MG63 (cell line): ENCODE measurements around the gene TMEM184A. TPM values are rescaled to one million over a fixed set of nuclear protein-coding genes. Genes with fewer than 3 reads are reported as not detected.

Experiments
- DNase-seq: peaks from one replicate; pipeline ENCODE4 v3.0.0-alpha.2; 2020
- H3K27me3 ChIP-seq: fragments of 250-450 bp; sonication (Bioruptor Pico); 2 replicates; pipeline ENCODE4 v1.5.1; 2020; ENCODE audit warnings: mild to moderate bottlenecking, moderate library complexity
- H3K36me3 ChIP-seq: fragments of 250-450 bp; sonication (Bioruptor Pico); 2 replicates; pipeline ENCODE4 v1.5.1; 2020; ENCODE audit warnings: mild to moderate bottlenecking, moderate library complexity
- H3K4me3 ChIP-seq: fragments of 250-450 bp; sonication (Bioruptor Pico); 2 replicates; pipeline ENCODE4 v1.5.1; 2020; ENCODE audit warnings: mild to moderate bottlenecking, moderate library complexity
- H3K9me3 ChIP-seq: fragments of 250-450 bp; sonication (Bioruptor Pico); 2 replicates; pipeline ENCODE4 v1.5.1; 2020; ENCODE audit warnings: mild to moderate bottlenecking, moderate library complexity
- total RNA-seq: library from RNA; depleted of rRNA; stranded (reverse); fragments of >200 nt; shearing (Covaris generic); gene quantifications from 2 replicates; pipeline ENCODE4 v1.2.3, GENCODE V29; 2014; ENCODE audit warnings: low replicate concordance; rRNA removed

The TMEM184A gene
- not detected in 2 replicates for total RNA-seq

DNA sequence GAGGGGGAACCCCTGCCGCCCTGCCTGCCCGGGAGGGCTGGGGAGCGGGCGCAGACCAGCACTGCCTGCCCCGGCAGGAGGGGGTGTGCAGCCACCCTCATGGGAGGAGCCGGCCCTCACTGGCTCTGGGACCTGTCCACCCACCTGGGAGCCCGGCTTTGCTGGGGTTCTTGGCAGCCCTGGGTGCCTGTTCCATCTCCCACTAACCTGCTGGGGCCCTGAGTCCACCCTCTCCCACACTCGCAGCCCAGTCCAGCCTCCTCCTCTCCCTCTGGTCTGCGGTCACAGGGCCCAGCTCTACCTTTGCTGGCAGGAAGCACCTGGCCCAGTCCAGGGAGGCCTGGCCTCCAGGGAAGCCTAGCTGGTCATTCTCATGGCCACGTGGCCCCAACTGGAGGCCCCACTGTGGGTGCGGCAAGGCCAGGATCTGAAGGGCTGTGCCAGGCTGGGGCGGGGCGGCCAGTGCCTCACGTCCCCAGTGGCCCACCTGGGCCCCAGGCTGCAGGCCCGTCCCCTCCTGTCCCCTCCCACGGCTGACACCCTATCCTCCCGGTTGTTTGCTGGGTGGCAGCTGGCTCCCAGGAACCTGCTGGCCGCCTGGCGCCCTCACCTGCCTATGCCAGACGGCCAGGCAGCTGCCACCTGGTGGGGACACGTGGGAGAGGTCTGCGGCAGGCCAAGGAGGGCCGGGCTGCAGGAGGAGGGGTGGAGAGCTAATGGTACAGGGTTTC is at the start of gene TMEM184A:
TMEM184A (minus strand) TSS at position 393 of the 731 bp plus-strand sequence. CDS start 721 bp downstream, outside the sequence.
- no peaks in the 10 kb centered on the region for H3K36me3 ChIP-seq
- no peak within 1 kb of the TSS for H3K4me3 ChIP-seq
- H3K9me3 ChIP-seq, result no peaks in the 10 kb centered on the region
- H3K27me3 ChIP-seq, result no peaks in the 10 kb centered on the region
- peak; percentile 25 for DNase-seq

- no peak for DNase-seq
- H3K27me3 ChIP-seq, result no peaks in the 10 kb centered on the region
- no peaks in the 10 kb centered on the region for H3K9me3 ChIP-seq
- no peaks in the 10 kb centered on the region for H3K36me3 ChIP-seq
- H3K4me3 ChIP-seq, result no peak overlapping the region
Measured at GRCh38 chr7:1604383-1604782, 48.4 kb upstream of the TMEM184A start.

DNA sequence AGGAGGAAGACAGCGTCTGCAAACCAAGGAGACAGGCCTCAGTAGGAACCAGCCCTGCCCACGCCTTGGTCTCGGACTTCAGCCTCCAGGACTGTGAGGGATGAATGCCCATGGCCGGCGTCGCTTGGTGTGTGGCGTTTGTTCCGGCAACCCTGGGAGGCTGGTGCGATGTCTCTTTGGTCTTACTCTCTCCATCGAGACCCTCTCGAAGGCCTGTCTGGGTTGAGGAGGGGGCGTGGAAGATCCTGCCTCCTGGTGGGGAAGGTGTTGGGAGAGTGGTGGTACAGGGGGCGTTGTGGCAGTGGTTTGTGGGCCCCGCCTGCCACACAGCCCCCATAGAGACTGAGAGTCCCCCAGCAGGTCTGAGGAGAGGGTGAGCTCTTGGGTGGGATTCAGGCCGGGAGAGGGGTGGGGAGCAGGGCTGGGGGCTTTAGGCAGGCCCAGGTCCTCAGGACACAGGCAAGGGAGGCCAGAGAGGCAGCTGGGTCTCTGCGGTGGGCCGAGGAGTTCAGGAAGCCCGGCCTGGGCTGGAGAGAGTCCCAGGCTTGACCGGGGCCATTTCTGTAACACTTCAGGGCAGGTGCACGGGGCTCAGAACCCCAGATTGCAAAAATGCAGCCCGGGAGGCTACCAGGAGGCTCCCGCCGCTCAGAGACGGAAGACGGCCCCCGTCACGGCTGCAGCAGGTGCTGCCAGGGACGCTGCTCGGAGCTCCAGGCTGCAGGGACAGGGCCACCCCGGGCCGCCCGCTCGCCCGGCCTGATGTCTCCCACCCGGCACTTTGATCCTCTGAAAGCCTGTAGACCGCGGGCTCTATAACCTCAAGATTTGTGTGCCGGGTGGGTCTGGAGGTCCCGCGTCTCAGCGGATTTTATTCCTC is 47.6 kb upstream of the TMEM184A start:
- Histone ChIP-seq H3K27me3 (no peaks in the 10 kb centered on the region), H3K36me3 (no peaks in the 10 kb centered on the region)

GRCh38 chr7:1602386-1602785 is 46.4 kb upstream of the TMEM184A start:
- Histone ChIP-seq H3K4me3 (no peak overlapping the region), H3K36me3 (no peaks in the 10 kb centered on the region), H3K27me3 (no peaks in the 10 kb centered on the region), H3K9me3 (no peaks in the 10 kb centered on the region)
- DNase-seq, result no peak

More for the DNA sequence above, 47.6 kb upstream of the TMEM184A start:
- Histone ChIP-seq H3K9me3 (no peaks in the 10 kb centered on the region), H3K4me3 (no peak overlapping the region)
- no peak for DNase-seq

- no peaks in the 10 kb centered on the region for H3K27me3 ChIP-seq
- H3K4me3 ChIP-seq, result no peak overlapping the region
- no peaks in the 10 kb centered on the region for H3K9me3 ChIP-seq
- DNase-seq, result no peak
- no peaks in the 10 kb centered on the region for H3K36me3 ChIP-seq
Measured at GRCh38 chr7:1601956-1602355, 46.0 kb upstream of the TMEM184A start.

DNA sequence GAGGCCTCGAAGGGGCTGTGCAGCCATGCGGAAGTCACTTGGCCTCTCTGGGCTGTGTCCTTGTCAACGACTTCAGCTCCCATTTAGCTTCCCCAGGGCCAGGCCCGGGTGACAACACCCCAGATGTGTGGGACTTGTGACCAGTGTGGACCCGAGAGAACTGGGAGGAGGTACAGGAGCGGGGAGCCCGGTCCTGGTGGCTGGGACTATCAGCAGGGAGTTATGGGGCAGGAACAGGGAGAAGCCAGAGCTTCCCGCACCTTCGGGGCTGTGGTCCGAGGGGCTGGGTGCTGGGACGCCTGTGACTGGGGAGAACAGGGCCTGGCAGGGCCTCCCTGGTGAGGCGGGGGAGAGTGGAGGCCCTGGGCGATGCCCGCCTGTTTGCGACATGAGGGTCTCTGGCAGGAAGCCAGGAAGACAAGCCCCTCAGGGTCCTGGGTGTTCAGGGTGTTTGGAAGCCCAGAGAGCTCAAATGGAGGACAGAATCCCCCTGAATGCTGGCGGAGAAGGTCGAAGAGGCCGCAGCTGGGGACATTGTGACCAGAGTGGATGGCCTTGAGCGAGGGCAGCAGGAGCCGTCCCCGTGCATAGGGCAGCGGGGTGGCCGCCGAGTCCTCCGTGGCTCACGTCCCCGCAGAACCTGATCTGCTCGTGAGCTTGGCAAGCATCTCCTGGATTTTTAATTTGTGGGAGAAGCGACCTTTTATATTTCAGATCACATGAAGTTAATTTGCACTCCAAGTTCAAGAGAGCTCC is 43.8 kb upstream of the TMEM184A start:
- Histone ChIP-seq H3K27me3 (no peaks in the 10 kb centered on the region), H3K36me3 (no peaks in the 10 kb centered on the region), H3K4me3 (no peak overlapping the region), H3K9me3 (no peaks in the 10 kb centered on the region)
- no peak for DNase-seq

- no peaks in the 10 kb centered on the region for H3K36me3 ChIP-seq
- H3K9me3 ChIP-seq, result no peaks in the 10 kb centered on the region
- no peaks in the 10 kb centered on the region for H3K27me3 ChIP-seq
- no peak for DNase-seq
- no peak overlapping the region for H3K4me3 ChIP-seq
Measured at GRCh38 chr7:1598961-1599639, 43.1 kb upstream of the TMEM184A start.

DNA sequence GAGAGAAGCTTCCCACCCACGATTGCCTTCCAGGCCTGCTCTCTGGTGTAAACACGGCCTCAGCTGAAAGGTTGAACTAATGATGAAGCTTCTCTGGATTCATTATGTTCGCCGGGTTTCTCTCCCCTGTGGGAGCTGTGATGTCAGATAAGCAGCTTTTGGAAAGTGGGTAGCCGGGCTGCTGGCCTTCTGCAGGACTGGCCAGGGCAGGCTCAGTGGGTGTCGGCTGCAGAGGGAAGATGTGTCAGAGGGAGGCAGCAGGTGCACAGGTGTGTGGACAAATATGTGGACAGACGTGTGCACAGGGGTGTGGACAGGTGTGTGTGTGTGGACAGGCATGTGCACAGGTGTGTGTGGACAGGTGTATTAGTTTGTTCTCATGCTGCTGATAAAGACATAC is 42.3 kb upstream of the TMEM184A start:
- H3K27me3 ChIP-seq, result no peaks in the 10 kb centered on the region; the same call in 1 of the 2 replicates
- DNase-seq, result no peak

DNA sequence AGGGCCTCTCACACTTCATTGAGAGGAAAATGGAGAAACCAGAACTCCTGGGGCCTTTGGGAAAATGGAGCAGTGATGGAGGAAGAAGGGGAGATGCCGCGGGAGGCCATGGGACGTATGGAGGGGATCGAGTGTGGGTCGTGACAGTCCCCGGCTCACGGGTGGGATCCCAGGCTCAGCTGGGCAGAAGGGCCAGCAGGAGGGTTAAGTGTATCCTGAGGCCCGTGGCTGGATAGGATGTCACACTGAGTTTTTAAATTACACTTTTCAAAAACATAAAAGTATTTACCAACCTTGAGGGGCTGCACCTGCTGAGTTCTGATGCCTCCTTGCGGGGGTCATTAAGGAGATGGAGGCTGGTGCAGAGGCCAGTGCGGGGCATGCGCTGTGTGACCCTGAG is 41.8 kb upstream of the TMEM184A start:
- Histone ChIP-seq H3K9me3 (no peaks in the 10 kb centered on the region), H3K4me3 (no peak overlapping the region), H3K27me3 (no peaks in the 10 kb centered on the region; the same call in 1 of the 2 replicates), H3K36me3 (no peaks in the 10 kb centered on the region)
- no peak for DNase-seq

More for the DNA sequence above, 42.3 kb upstream of the TMEM184A start:
- Histone ChIP-seq H3K9me3 (no peaks in the 10 kb centered on the region), H3K4me3 (no peak overlapping the region), H3K36me3 (no peaks in the 10 kb centered on the region)

GRCh38 chr7:1597066-1597760 is 41.2 kb upstream of the TMEM184A start:
- Histone ChIP-seq H3K27me3 (no peaks in the 10 kb centered on the region; the same call in 1 of the 2 replicates), H3K36me3 (no peaks in the 10 kb centered on the region), H3K9me3 (no peaks in the 10 kb centered on the region), H3K4me3 (no peak overlapping the region)
- no peak for DNase-seq

DNA sequence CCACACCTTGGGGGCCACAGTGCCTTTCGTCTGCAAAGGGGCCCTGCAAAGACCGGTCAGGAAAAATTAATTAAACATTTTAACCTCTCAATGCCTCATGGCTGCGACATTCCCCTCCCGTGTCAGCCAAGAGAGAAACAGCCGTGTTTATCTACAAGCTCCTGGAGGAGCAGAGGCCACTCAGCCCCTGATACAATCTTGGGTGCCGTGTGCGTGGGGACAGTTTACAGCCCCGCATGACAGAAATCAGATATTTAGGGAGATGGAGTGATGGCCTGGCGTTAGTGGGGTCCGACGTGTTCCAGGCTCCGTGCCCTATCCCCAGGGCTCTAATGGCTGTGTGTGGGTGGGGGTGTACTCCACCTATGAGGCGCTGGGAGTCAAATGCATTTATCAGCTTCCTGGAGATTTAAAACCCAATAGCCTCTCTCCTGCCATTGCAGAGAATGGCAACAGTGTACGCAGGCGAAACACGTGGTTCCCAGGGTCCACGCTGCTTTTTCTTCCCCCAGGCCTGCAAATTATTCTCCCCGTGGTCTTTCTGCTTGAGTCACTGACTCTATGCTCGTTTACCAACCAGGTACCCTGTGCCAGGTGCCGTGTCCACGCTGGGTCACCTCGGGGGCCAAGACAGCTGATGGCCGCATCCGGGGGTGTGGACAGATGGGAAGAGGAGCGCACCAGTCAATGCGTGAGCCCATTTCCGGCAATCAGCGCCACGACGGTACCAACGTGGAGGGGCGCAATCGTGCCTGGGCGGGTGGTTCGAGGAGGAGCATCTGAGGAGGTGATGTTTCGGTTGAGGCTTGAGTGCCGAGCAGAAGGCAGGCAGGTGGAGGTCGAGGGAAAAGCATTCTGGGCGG is 40.4 kb upstream of the TMEM184A start:
- Histone ChIP-seq H3K27me3 (no peaks in the 10 kb centered on the region; the same call in 1 of the 2 replicates), H3K36me3 (no peaks in the 10 kb centered on the region), H3K4me3 (no peak overlapping the region), H3K9me3 (no peaks in the 10 kb centered on the region)
- no peak for DNase-seq

GRCh38 chr7:1595636-1596035 is 39.6 kb upstream of the TMEM184A start:
- Histone ChIP-seq H3K27me3 (no peaks in the 10 kb centered on the region; the same call in 1 of the 2 replicates), H3K9me3 (no peaks in the 10 kb centered on the region), H3K36me3 (no peaks in the 10 kb centered on the region), H3K4me3 (no peak overlapping the region)
- DNase-seq, result no peak

DNA sequence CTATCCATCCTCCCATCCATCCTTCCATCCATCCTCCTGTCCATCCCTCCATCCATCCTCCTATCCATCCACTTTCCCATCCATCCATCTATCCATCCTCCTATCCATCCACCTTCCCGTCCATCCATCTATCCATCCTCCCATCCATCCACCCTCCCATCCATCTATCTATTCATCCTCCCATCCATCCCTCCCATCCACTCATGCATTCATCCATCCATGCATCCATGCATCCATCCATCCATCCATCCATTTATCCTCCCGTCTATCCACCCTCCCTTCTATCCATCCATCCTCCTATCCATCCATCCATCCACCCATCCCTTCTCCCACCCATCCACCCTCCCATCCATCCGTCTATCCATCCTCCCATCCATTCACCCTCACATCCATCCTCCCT is 39.0 kb upstream of the TMEM184A start:
- Histone ChIP-seq H3K36me3 (no peaks in the 10 kb centered on the region), H3K9me3 (no peaks in the 10 kb centered on the region), H3K27me3 (no peaks in the 10 kb centered on the region; the same call in 1 of the 2 replicates), H3K4me3 (no peak overlapping the region)
- DNase-seq, result no peak

GRCh38 chr7:1593904-1594421 is 38.0 kb upstream of the TMEM184A start:
- no peaks in the 10 kb centered on the region for H3K36me3 ChIP-seq
- H3K4me3 ChIP-seq, result no peak overlapping the region
- DNase-seq, result no peak
- no peaks in the 10 kb centered on the region for H3K9me3 ChIP-seq
- no peaks in the 10 kb centered on the region; the same call in 1 of the 2 replicates for H3K27me3 ChIP-seq
